Measurements from ENCODE around the gene TMEM33. TPM values are rescaled to one million over a fixed set of nuclear protein-coding genes. Genes with fewer than 3 reads are reported as not detected.

TMEM33 gene
- total RNA-seq, 1 experiment from 2014 or later, result 42.7 TPM

DNA sequence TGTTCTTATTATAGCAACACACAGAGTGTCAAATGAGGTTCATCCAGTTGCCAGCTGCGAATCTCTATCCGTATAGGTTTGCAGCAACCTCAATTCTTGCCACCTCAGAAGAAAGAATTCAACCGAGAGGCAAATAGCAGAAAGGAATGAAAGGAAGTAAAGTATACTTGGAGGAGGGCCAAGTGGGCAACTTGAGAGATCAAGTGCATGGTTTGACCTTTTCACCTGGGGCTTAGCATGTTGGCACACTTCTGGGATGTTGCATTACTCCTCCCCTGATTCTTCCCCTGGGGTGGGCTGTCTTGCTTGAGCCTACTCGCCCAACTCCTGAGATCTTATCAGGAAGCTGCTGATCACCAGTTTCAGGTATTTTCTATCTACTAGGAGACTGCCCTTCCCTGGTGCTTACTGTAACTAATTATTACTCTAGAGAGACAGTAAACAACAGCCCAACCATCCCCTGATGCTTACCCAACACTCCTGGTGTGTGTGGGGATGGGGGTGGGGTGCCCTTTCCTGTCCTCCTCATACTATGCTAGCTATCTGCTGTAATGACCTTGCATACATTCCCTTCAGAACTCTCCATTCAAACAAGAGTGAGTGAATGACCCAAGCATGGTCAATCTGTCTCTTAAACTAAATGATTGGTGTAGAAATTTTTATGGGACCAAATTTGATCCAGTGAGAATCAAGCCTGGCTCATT, 7.3 kb upstream of the TMEM33 start:
- Histone ChIP-seq H3K27me3 (ENCODE audit: control insufficient read depth, insufficient read depth, low read length) (peaks cover 35% of the 10 kb centered on the region), H3K36me3 (replicated peaks; ENCODE audit: control insufficient read depth, insufficient read depth, low read length) (no peaks in the 10 kb centered on the region), H3K4me3 (ENCODE audit: insufficient read depth, low read depth, low read length) (no peak overlapping the region)
- DNase-seq, result no peak

- no peak overlapping the region for H3K4me3 ChIP-seq (ENCODE audit: insufficient read depth, low read depth, low read length)
- H3K27me3 ChIP-seq (ENCODE audit: control insufficient read depth, insufficient read depth, low read length), result peaks cover 15% of the 10 kb centered on the region; the same call in 1 of the 2 replicates
- no peak for DNase-seq
- H3K36me3 ChIP-seq (replicated peaks; ENCODE audit: control insufficient read depth, insufficient read depth, low read length), result no peaks in the 10 kb centered on the region
These were observed 4.9 kb upstream of the TMEM33 start for GRCh38 chr4:41930139-41930831.

GRCh38 chr4:41932988-41933387, 2.2 kb upstream of the TMEM33 start:
- no peaks in the 10 kb centered on the region; the same call in 1 of the 2 replicates for H3K36me3 ChIP-seq (replicated peaks; ENCODE audit: control insufficient read depth, insufficient read depth, low read length)
- H3K27me3 ChIP-seq (ENCODE audit: control insufficient read depth, insufficient read depth, low read length), result peaks cover 11% of the 10 kb centered on the region; the same call in 1 of the 2 replicates
- DNase-seq, result no peak
- H3K4me3 ChIP-seq (ENCODE audit: insufficient read depth, low read depth, low read length), result no peak overlapping the region

DNA sequence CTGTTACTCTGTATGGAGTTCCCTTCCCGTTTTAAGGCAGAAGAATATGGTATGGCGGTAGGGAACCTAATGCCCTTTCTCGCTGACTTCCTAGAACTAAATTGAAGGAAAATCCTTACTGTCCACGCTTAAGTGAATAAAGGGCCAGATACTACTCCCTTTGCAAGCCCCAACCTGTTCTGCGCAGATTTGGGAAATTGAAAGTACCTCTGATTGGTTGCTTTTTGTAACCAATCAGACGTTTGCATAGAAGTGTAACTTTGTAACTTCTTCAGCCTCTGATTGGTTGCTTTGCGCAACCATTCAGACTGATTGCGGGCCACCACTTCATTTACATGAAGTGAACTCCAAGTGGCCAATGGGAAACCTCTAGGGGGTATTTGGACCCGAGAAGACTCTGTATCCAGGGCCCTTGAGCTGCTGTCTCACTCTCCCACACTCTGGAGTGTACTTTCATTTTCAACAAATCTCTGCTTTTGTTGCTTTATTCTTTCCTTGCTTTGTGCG, 1.2 kb upstream of the TMEM33 start:
- DNase-seq, result no peak

GRCh38 chr4:41934514-41934900, 722 bp upstream of the TMEM33 start:
- Histone ChIP-seq H3K4me3 (ENCODE audit: insufficient read depth, low read depth, low read length) (no peak overlapping the region; the same call in 1 of the 2 replicates), H3K27me3 (ENCODE audit: control insufficient read depth, insufficient read depth, low read length) (peaks cover 10% of the 10 kb centered on the region; the same call in 1 of the 2 replicates), H3K36me3 (replicated peaks; ENCODE audit: control insufficient read depth, insufficient read depth, low read length) (peaks cover 5% of the 10 kb centered on the region)
- no peak for DNase-seq

More for the DNA sequence above, 1.2 kb upstream of the TMEM33 start:
- H3K27me3 ChIP-seq (ENCODE audit: control insufficient read depth, insufficient read depth, low read length), result peaks cover 10% of the 10 kb centered on the region; the same call in 1 of the 2 replicates
- H3K4me3 ChIP-seq (ENCODE audit: insufficient read depth, low read depth, low read length), result no peak overlapping the region
- H3K36me3 ChIP-seq (replicated peaks; ENCODE audit: control insufficient read depth, insufficient read depth, low read length), result peaks cover 1% of the 10 kb centered on the region

DNA sequence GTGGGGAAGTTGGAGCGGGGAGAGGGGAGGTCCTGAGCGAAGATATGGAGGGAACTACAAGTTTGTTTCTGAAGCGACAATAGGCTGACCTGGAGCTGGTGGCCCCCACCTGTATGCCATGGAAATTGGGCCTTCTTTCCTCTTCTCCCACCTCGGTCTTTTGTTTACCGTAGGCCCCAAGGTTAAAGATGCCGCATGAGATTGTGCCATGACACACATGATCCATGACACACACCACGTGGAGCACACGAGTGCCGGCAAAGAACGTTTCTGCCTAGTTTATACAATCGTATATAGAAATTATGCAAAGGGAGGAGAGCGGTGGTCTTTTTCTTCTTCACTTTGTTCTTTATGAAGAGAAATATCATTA, 408 bp downstream of the TMEM33 start:
- Histone ChIP-seq H3K27me3 (ENCODE audit: control insufficient read depth, insufficient read depth, low read length) (peaks cover 6% of the 10 kb centered on the region; the same call in 1 of the 2 replicates), H3K36me3 (replicated peaks; ENCODE audit: control insufficient read depth, insufficient read depth, low read length) (peaks cover 8% of the 10 kb centered on the region), H3K4me3 (ENCODE audit: insufficient read depth, low read depth, low read length) (peak overlapping the region; percentile 90)
- no peak for DNase-seq

- no peak overlapping the region for H3K4me3 ChIP-seq (ENCODE audit: insufficient read depth, low read depth, low read length)
- no peaks in the 10 kb centered on the region for H3K27me3 ChIP-seq (ENCODE audit: control insufficient read depth, insufficient read depth, low read length)
- H3K36me3 ChIP-seq (replicated peaks; ENCODE audit: control insufficient read depth, insufficient read depth, low read length), result peaks cover 8% of the 10 kb centered on the region
- DNase-seq, result no peak
These were observed 3.9 kb downstream of the TMEM33 start for GRCh38 chr4:41939016-41939626.

GRCh38 chr4:41940834-41941233, 5.6 kb downstream of the TMEM33 start:
- Histone ChIP-seq H3K4me3 (ENCODE audit: insufficient read depth, low read depth, low read length) (no peak overlapping the region), H3K27me3 (ENCODE audit: control insufficient read depth, insufficient read depth, low read length) (no peaks in the 10 kb centered on the region), H3K36me3 (replicated peaks; ENCODE audit: control insufficient read depth, insufficient read depth, low read length) (peaks cover 12% of the 10 kb centered on the region)
- no peak for DNase-seq

- H3K4me3 ChIP-seq (ENCODE audit: insufficient read depth, low read depth, low read length), result no peak overlapping the region
- no peak for DNase-seq
- H3K36me3 ChIP-seq (replicated peaks; ENCODE audit: control insufficient read depth, insufficient read depth, low read length), result peaks cover 14% of the 10 kb centered on the region
- H3K27me3 ChIP-seq (ENCODE audit: control insufficient read depth, insufficient read depth, low read length), result no peaks in the 10 kb centered on the region
These were observed 8.3 kb downstream of the TMEM33 start for GRCh38 chr4:41943506-41943905.

DNA sequence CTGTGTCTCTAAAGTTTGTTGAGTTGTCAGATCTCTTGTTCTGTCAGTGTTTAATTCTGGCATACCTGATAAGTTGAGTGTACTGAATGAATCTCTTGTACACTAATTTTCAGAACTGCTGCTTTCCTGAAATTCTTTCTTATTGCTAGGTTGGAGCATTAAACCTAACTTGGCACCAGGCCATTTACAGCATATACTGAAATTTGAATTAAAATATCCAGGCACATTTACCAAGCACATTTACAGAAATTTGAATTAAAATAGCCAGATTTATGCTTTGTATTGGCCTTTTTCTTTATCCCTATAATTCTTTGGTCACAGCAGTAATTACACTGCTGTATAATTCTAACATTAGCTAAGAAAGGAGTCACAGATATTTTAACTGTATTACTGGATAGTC, 8.9 kb downstream of the TMEM33 start:
- Histone ChIP-seq H3K4me3 (ENCODE audit: insufficient read depth, low read depth, low read length) (no peak overlapping the region), H3K36me3 (replicated peaks; ENCODE audit: control insufficient read depth, insufficient read depth, low read length) (peaks cover 12% of the 10 kb centered on the region), H3K27me3 (ENCODE audit: control insufficient read depth, insufficient read depth, low read length) (no peaks in the 10 kb centered on the region)
- no peak for DNase-seq

DNA sequence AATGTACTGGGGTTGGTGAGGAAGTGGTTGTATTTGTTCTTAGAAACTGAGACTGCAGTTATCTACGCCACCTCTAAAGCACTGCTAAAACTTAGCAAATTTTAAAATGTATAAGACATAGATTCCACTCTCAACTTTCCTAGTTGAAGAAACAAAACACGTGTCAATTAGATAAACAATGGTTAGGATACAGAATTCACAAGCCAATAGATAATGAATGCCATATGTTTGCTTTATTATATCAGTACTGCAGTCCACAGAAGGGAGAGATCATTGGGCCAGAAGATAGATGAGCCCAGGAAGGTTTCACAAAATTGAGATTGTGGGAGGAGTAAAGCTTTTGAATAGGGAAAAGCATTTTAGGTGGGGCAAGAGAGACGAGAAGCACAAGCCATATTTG, 14.3 kb downstream of the TMEM33 start:
- H3K4me3 ChIP-seq (ENCODE audit: insufficient read depth, low read depth, low read length), result no peak overlapping the region
- no peak for DNase-seq
- H3K36me3 ChIP-seq (replicated peaks; ENCODE audit: control insufficient read depth, insufficient read depth, low read length), result peaks cover 12% of the 10 kb centered on the region
- no peaks in the 10 kb centered on the region for H3K27me3 ChIP-seq (ENCODE audit: control insufficient read depth, insufficient read depth, low read length)

GRCh38 chr4:41957634-41958033, 22.4 kb downstream of the TMEM33 start:
- peak; percentile 53 for DNase-seq
- H3K36me3 ChIP-seq (replicated peaks; ENCODE audit: control insufficient read depth, insufficient read depth, low read length), result peaks cover 5% of the 10 kb centered on the region
- no peaks in the 10 kb centered on the region for H3K27me3 ChIP-seq (ENCODE audit: control insufficient read depth, insufficient read depth, low read length)
- H3K4me3 ChIP-seq (ENCODE audit: insufficient read depth, low read depth, low read length), result no peak overlapping the region

DNA sequence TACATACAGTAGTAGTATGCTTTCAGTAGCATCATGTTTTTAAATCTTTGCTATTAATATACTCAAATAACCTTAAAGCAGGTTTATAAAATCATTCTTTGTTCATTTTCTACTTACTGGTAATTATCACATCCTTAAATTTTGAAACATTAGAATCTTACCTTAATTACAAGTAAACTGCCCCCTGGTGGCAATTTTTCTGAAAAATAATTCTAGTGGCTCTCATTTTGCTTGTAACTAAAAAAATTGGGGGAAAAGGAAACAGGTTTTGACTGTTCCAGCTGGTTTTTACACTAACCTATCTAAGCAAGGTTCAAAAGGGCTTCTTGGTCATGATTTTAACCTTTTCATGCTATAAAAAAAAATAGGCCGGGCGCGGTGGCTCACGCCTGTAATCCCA, 27.9 kb downstream of the TMEM33 start:
- H3K27me3 ChIP-seq (ENCODE audit: control insufficient read depth, insufficient read depth, low read length), result no peaks in the 10 kb centered on the region
- no peak for DNase-seq
- H3K36me3 ChIP-seq (replicated peaks; ENCODE audit: control insufficient read depth, insufficient read depth, low read length), result no peaks in the 10 kb centered on the region; the same call in 1 of the 2 replicates
- no peak overlapping the region for H3K4me3 ChIP-seq (ENCODE audit: insufficient read depth, low read depth, low read length)

GRCh38 chr4:41964401-41964800, 29.2 kb downstream of the TMEM33 start:
- Histone ChIP-seq H3K36me3 (replicated peaks; ENCODE audit: control insufficient read depth, insufficient read depth, low read length) (no peaks in the 10 kb centered on the region; the same call in 1 of the 2 replicates), H3K27me3 (ENCODE audit: control insufficient read depth, insufficient read depth, low read length) (no peaks in the 10 kb centered on the region), H3K4me3 (ENCODE audit: insufficient read depth, low read depth, low read length) (no peak overlapping the region)
- DNase-seq, result no peak

GRCh38 chr4:41967392-41967791, 32.2 kb downstream of the TMEM33 start:
- H3K36me3 ChIP-seq (replicated peaks; ENCODE audit: control insufficient read depth, insufficient read depth, low read length), result no peaks in the 10 kb centered on the region
- H3K4me3 ChIP-seq (ENCODE audit: insufficient read depth, low read depth, low read length), result no peak overlapping the region
- no peaks in the 10 kb centered on the region for H3K27me3 ChIP-seq (ENCODE audit: control insufficient read depth, insufficient read depth, low read length)
- no peak for DNase-seq
